Coronary artery (tissue), 2 donors: ENCODE data around the gene ACR.
"Not testable (repeated sequence)": the region's sequence is repeated elsewhere in the genome, so short reads cannot be mapped to it uniquely, and the experiment has no call there.

ENCODE experiments used
- DNase-seq: peaks from one replicate; pipeline ENCODE4 v3.0.0-alpha.2; 2017; ENCODE audit warnings: low spot score
- H3K27ac ChIP-seq, 2 donors: fragments of 200-600 bp; sonication (generic); one replicate each; pipeline ENCODE4 v1.5.1; 2016 to 2019
- H3K4me3 ChIP-seq: fragments of 200-600 bp; sonication (generic); 2 replicates; pipeline ENCODE4 v1.5.1; 2016; ENCODE audit warnings: mild to moderate bottlenecking, moderate library complexity

Gene ACR

DNA sequence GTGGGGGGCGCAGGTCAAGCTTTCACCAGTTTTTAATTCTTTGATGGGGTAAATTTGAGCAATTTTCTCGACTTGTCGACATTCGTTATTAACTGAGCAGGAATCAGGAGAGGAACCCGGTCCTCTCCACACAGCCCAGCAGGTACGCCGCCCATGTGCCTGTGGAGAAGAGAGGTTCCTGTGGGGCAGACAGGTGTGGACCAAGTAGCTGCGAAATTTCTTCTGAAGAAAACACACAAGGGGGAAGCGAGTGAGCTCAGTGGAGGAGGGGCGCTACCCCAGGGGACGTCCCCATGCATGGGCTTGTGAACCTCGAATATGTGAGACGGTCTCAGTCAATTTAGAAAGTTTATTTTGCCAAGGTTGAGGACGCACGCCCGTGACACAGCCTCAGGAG, 45.9 kb downstream of the ACR start:
- DNase-seq: not testable (repeated sequence)
- peak overlapping the region in 1 of 2 donors; percentile 51 for H3K27ac ChIP-seq
- peak overlapping the region; percentile 76 for H3K4me3 ChIP-seq

DNA sequence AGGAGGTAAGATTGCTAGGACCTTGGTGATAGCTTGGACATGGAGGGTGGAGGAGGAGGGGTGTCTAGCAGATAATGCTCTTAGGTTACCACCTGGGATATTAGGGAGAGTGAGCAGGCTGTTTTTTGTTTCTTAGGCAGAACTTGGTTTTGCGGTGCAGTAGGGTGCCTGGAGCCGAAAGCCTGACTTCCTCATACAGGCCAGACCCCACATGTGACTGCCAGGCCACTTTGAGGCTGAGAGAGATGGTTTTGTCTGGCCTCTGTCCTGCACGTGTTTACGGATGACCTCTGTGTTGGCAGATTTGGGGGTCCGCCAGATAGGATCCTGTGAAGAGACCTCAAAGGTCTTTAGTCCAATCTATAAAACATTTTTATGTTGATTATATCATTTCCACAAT, 47.3 kb downstream of the ACR start:
- not testable (repeated sequence) for H3K27ac ChIP-seq, DNase-seq, H3K4me3 ChIP-seq

DNA sequence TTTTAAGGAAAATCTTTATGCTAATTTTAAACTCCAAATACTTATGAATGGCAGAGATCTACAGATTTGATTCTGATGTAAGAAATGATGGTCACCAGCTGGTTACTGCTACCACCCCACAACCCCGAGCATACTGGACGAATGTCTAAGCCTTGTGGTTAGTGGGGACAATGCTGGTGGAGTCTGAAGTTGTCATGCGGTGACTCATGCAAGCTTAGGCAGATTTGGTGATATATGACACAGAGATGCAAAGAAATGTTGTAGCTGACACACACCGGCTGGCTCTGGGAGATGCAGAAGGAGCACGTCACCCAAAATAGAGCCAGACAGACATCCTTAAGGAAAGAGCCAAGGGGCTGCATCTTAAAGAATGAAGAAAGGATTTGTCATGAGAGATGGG, 48.9 kb downstream of the ACR start:
- not testable (repeated sequence) for DNase-seq, H3K27ac ChIP-seq, H3K4me3 ChIP-seq
